Measurements from ENCODE around the gene FOXJ2. TPM values are rescaled to one million over a fixed set of nuclear protein-coding genes. Genes with fewer than 3 reads are reported as not detected.

Gene FOXJ2
- total RNA-seq, 1 experiment from 2014 or later: 18.7 TPM

DNA sequence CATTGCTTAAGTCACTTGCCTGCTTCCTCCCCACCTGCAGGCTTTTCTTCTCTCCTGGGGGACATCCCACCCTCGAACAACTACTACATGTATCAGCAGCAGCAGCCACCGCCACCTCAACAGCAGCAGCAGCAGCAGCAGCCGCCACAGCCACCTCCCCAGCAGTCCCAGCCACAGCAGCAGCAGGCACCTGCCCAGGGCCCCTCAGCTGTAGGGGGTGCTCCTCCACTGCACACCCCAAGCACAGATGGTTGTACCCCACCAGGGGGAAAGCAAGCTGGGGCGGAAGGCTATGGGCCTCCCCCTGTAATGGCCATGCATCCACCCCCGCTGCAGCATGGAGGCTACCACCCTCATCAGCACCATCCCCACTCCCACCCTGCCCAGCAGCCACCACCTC lies 15.3 kb downstream of the FOXJ2 start:
- Mint-ChIP-seq H3K9me3 (ENCODE audit: unreplicated experiment) (no peaks in the 10 kb centered on the region), H3K4me3 (ENCODE audit: unreplicated experiment) (no peak overlapping the region), H3K36me3 (ENCODE audit: insufficient read depth, unreplicated experiment) (peaks cover 69% of the 10 kb centered on the region), H3K27ac (ENCODE audit: unreplicated experiment) (no peak overlapping the region), H3K27me3 (ENCODE audit: insufficient read depth, unreplicated experiment) (no peaks in the 10 kb centered on the region), H3K4me1 (ENCODE audit: low read depth, unreplicated experiment) (peaks cover 6% of the 10 kb centered on the region)
- DNase-seq: no peak
- BruUV-seq (replicated peaks): no TSS peak
- Histone ChIP-seq H3K9me3 (no peaks in the 10 kb centered on the region), H3K36me3 (ENCODE audit: control insufficient read depth, insufficient read depth, low read length) (no peaks in the 10 kb centered on the region), H3K4me3 (ENCODE audit: low read depth, low read length) (no peak overlapping the region), H3K4me1 (no peaks in the 10 kb centered on the region), H3K27me3 (replicated peaks; ENCODE audit: control insufficient read depth, insufficient read depth, low read length) (no peaks in the 10 kb centered on the region)
- TF ChIP-seq, protein P1, sequence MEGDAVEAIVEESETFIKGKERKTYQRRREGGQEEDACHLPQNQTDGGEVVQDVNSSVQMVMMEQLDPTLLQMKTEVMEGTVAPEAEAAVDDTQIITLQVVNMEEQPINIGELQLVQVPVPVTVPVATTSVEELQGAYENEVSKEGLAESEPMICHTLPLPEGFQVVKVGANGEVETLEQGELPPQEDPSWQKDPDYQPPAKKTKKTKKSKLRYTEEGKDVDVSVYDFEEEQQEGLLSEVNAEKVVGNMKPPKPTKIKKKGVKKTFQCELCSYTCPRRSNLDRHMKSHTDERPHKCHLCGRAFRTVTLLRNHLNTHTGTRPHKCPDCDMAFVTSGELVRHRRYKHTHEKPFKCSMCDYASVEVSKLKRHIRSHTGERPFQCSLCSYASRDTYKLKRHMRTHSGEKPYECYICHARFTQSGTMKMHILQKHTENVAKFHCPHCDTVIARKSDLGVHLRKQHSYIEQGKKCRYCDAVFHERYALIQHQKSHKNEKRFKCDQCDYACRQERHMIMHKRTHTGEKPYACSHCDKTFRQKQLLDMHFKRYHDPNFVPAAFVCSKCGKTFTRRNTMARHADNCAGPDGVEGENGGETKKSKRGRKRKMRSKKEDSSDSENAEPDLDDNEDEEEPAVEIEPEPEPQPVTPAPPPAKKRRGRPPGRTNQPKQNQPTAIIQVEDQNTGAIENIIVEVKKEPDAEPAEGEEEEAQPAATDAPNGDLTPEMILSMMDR (IDR thresholded peaks at IDR 0.05; ENCODE audit: insufficient read depth in 1 of 2, low read depth in 1 of 2, low read length in 1 of 2, severe bottlenecking in 1 of 2, unreplicated experiment in 1 of 2): no peak
- intact Hi-C loops (cut with micrococcal nuclease; ENCODE audit: unreplicated experiment): loop anchor here (2.0 kb wide), 1 partner anchor 189 kb away; no protein-coding TSS in a partner anchor
- ChIA-PET CTCF (no interaction called here), POLR2A (no interaction called here)

DNA sequence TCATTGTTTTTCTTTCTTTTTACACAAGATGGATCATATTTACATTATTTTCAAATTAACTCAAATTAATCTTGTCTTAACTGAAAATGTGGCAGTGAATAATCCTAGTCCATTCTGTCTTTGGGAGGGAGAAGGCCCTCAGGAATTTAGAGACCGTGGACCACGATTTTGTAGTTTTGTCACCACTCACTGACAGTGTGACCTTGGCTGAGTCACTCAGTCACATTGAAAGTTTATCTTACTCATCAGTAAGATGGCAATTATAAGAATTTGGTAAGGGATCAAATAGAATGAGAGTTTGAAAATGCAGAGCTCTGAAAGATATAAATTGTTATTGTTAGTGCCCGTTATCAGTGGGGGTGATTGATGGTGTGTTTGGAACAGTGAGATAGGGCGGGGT lies 16.4 kb downstream of the FOXJ2 start:
- no peak for DNase-seq
- Histone ChIP-seq H3K4me3 (ENCODE audit: low read depth, low read length) (no peak overlapping the region), H3K27me3 (replicated peaks; ENCODE audit: control insufficient read depth, insufficient read depth, low read length) (no peaks in the 10 kb centered on the region), H3K36me3 (ENCODE audit: control insufficient read depth, insufficient read depth, low read length) (no peaks in the 10 kb centered on the region), H3K9me3 (no peaks in the 10 kb centered on the region), H3K4me1 (no peaks in the 10 kb centered on the region)
- H3K36me3 Mint-ChIP-seq (ENCODE audit: insufficient read depth, unreplicated experiment): peaks cover 58% of the 10 kb centered on the region
- intact Hi-C loops (cut with micrococcal nuclease; ENCODE audit: unreplicated experiment): no loop called here
- peaks cover 6% of the 10 kb centered on the region for H3K4me1 Mint-ChIP-seq (ENCODE audit: low read depth, unreplicated experiment)
- H3K27me3 Mint-ChIP-seq (ENCODE audit: insufficient read depth, unreplicated experiment): no peaks in the 10 kb centered on the region
- POLR2A ChIA-PET: no interaction called here
- H3K4me3 Mint-ChIP-seq (ENCODE audit: unreplicated experiment): no peak overlapping the region
- CTCF ChIA-PET: no interaction called here
- no peak overlapping the region for H3K27ac Mint-ChIP-seq (ENCODE audit: unreplicated experiment)
- TF ChIP-seq, protein P1 (IDR thresholded peaks at IDR 0.05; ENCODE audit: insufficient read depth in 1 of 2, low read depth in 1 of 2, low read length in 1 of 2, severe bottlenecking in 1 of 2, unreplicated experiment in 1 of 2): no peak
- no peaks in the 10 kb centered on the region for H3K9me3 Mint-ChIP-seq (ENCODE audit: unreplicated experiment)
- no TSS peak for BruUV-seq (replicated peaks)

DNA sequence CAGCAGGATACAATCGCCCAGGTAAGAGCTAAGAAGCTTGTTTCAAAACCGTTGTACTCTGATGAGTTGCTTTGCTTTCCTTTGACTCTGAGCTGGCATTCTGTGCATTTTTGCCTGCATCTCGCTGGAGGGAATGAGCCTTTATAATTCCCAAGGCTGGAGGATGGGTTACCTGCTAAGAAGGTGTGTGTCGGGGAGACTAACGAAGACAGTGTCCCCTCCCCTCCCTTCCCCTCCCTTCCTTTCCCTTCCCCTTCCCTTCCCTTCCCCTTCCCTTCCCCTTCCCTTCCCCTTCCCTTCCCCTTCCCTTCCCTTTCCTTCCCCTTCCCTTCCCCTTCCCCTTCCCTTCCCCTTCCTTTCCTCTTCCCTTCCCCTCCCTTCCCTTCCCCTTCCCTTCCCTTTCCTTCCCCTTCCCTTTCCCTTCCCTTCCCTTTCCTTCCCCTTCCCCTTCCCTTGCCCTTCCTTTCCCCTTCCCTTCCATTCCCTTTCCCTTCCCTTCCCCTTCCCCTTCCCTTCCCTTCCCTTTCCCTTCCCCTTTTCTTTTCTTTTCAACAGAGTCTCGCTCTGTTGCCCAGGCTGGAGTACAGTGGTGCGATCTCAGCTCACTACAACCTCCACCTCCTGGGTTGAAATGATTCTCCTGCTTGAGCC lies 18.2 kb downstream of the FOXJ2 start:
- Mint-ChIP-seq H3K4me1 (ENCODE audit: low read depth, unreplicated experiment) (no peaks in the 10 kb centered on the region), H3K9me3 (ENCODE audit: unreplicated experiment) (no peaks in the 10 kb centered on the region), H3K4me3 (ENCODE audit: unreplicated experiment) (no peak overlapping the region), H3K27me3 (ENCODE audit: insufficient read depth, unreplicated experiment) (no peaks in the 10 kb centered on the region), H3K27ac (ENCODE audit: unreplicated experiment) (no peak overlapping the region), H3K36me3 (ENCODE audit: insufficient read depth, unreplicated experiment) (peaks cover 43% of the 10 kb centered on the region)
- no peaks in the 10 kb centered on the region for H3K4me1 ChIP-seq
- intact Hi-C loops (cut with micrococcal nuclease; ENCODE audit: unreplicated experiment): no loop called here
- H3K4me3 ChIP-seq (ENCODE audit: low read depth, low read length): no peak overlapping the region
- POLR2A ChIA-PET: interaction anchor here (0.7 kb wide), 1 partner anchor 13 kb away, joined by 4 read pairs; no protein-coding TSS in a partner anchor
- H3K27me3 ChIP-seq (replicated peaks; ENCODE audit: control insufficient read depth, insufficient read depth, low read length): no peaks in the 10 kb centered on the region
- no TSS peak for BruUV-seq (replicated peaks)
- no peaks in the 10 kb centered on the region for H3K9me3 ChIP-seq
- TF ChIP-seq, protein P1 (IDR thresholded peaks at IDR 0.05; ENCODE audit: insufficient read depth in 1 of 2, low read depth in 1 of 2, low read length in 1 of 2, severe bottlenecking in 1 of 2, unreplicated experiment in 1 of 2): no peak
- H3K36me3 ChIP-seq (ENCODE audit: control insufficient read depth, insufficient read depth, low read length): no peaks in the 10 kb centered on the region
- no peak for DNase-seq
- CTCF ChIA-PET: no interaction called here

Measured in Caco-2 (cell line).